ENCODE data around the gene RCVRN.
"Not testable (repeated sequence)": the region's sequence is repeated elsewhere in the genome, so short reads cannot be mapped to it uniquely, and the experiment has no call there.

The RCVRN gene

DNA sequence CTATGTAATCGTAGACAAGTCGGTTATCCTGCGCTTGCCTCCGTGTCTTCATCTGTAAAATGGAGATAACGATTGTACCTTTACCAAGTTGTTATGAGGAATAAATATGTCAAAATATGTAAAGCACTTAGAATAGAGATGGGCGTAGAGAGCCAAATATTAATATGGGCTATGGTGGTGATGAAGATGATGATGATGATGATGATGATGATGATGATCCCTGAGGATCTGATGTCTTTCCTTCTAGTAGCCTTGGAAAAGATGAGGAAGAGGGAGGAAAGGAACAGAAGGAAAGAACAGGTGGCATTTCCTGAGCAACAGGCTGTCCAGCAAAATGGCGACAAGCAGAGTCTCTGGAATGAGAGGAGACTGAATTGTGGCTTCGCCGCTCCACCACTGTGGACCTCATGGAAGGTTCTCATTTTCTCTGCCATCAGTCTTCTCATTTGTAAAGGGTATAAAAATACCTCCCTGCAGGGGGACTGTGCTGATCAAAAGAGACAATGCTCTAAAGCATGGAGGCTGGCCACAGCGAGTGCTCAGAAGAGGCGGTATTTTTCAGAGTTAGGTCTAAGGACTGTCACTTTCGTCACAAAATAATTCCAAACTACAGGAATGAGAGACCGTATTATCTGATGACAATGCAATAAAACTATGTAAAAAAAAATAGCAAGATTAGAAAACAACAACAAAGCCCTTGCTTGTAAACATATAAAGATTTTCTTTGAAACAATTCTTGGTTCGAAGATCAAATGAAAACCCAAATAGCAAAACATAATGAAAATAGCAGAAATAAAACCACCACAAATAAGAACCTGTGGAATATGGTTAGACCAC lies 17.2 kb upstream of the RCVRN start:
- H3K9me3 ChIP-seq (ENCODE audit: control insufficient read depth, insufficient read depth, low read length): no peaks in the 10 kb centered on the region
- H3K4me1 ChIP-seq (ENCODE audit: control insufficient read depth, insufficient read depth, low read length): no peaks in the 10 kb centered on the region
- no peaks in the 10 kb centered on the region for H3K27me3 ChIP-seq (ENCODE audit: control insufficient read depth, insufficient read depth, low read length)
- no peak overlapping the region for H3K27ac ChIP-seq (ENCODE audit: low read depth, low read length)
- H3K9ac ChIP-seq (ENCODE audit: low read depth, low read length): no peak overlapping the region
- no peak overlapping the region for H3K4me3 ChIP-seq (ENCODE audit: low read depth, low read length)
- H3K36me3 ChIP-seq (ENCODE audit: control insufficient read depth, insufficient read depth, low read length): no peaks in the 10 kb centered on the region

DNA sequence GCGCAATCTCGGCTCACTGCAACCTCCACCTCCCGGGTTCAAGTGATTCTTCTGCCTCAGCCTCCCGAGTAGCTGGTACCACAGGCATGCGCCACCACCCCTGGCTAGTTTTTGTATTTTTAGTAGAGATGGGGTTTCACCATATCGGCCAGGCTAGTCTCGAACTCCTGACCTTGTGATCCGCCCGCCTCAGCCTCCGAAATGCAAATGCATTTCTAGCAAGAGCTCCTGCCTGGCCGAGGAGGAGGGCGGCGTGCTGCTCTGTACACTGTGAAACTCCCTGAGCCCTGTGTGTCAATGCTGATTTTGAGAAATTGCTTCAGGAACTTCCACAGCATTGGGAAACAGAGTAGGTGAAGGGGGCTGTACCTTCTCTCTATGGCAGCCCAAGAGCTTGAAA lies 16.1 kb upstream of the RCVRN start:
- not testable (repeated sequence) for H3K4me3 ChIP-seq (ENCODE audit: low read depth, low read length); H3K4me1 ChIP-seq (ENCODE audit: control insufficient read depth, insufficient read depth, low read length); H3K27me3 ChIP-seq (ENCODE audit: control insufficient read depth, insufficient read depth, low read length); H3K9ac ChIP-seq (ENCODE audit: low read depth, low read length); H3K36me3 ChIP-seq (ENCODE audit: control insufficient read depth, insufficient read depth, low read length); H3K27ac ChIP-seq (ENCODE audit: low read depth, low read length); H3K9me3 ChIP-seq (ENCODE audit: control insufficient read depth, insufficient read depth, low read length)

DNA sequence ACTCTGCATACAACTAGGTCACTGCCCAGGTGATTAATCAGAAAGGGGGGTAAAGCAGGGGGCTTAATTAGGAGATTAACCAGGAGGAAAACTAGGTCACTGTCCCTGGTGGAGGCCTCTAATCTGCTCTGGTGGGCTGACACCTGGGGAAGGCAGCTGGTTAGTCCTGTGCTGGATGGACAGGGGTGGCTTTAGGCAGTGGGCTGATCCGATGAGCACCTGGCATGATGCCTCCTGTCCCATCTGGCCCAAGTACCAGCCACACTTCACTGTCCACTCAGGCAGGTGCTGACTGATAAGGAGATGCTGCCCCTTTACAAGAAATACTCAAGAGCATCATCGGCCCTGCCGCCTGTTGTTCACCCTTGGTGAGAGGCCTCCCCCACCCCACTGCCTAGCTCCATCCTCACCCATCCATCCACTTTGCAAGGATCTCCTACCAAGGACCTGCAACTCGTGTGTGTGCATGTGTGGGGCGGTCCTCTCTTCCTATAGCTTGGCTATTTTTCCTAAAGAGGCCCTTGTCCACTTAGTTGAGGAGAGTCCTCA lies 13.8 kb upstream of the RCVRN start:
- H3K9ac ChIP-seq (ENCODE audit: low read depth, low read length): no peak overlapping the region
- no peaks in the 10 kb centered on the region for H3K27me3 ChIP-seq (ENCODE audit: control insufficient read depth, insufficient read depth, low read length)
- no peaks in the 10 kb centered on the region for H3K9me3 ChIP-seq (ENCODE audit: control insufficient read depth, insufficient read depth, low read length)
- H3K27ac ChIP-seq (ENCODE audit: low read depth, low read length): no peak overlapping the region
- H3K36me3 ChIP-seq (ENCODE audit: control insufficient read depth, insufficient read depth, low read length): no peaks in the 10 kb centered on the region
- H3K4me3 ChIP-seq (ENCODE audit: low read depth, low read length): no peak overlapping the region
- no peaks in the 10 kb centered on the region for H3K4me1 ChIP-seq (ENCODE audit: control insufficient read depth, insufficient read depth, low read length)

DNA sequence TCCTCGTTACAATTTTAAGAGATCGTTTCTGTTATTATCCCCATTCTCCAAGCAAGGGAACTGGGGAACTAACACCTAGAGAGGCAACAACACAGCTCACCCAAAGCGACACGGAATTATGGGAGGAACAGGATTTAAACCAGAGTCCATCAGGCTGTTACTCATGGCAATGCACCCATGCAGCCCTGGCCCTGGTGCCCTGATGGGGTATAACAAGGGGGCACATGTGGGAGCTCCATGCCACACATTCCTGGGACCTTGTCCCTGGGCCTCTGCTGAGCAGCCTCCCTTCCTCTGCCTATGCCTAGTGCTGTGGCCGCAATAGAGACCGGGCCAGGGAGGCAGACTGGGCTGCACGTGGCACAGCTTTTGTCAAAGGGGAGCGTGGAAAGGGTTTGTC lies 13.3 kb upstream of the RCVRN start:
- Histone ChIP-seq H3K4me3 (ENCODE audit: low read depth, low read length) (no peak overlapping the region), H3K36me3 (ENCODE audit: control insufficient read depth, insufficient read depth, low read length) (no peaks in the 10 kb centered on the region), H3K27me3 (ENCODE audit: control insufficient read depth, insufficient read depth, low read length) (no peaks in the 10 kb centered on the region), H3K27ac (ENCODE audit: low read depth, low read length) (no peak overlapping the region), H3K4me1 (ENCODE audit: control insufficient read depth, insufficient read depth, low read length) (no peaks in the 10 kb centered on the region), H3K9ac (ENCODE audit: low read depth, low read length) (no peak overlapping the region), H3K9me3 (ENCODE audit: control insufficient read depth, insufficient read depth, low read length) (no peaks in the 10 kb centered on the region)

DNA sequence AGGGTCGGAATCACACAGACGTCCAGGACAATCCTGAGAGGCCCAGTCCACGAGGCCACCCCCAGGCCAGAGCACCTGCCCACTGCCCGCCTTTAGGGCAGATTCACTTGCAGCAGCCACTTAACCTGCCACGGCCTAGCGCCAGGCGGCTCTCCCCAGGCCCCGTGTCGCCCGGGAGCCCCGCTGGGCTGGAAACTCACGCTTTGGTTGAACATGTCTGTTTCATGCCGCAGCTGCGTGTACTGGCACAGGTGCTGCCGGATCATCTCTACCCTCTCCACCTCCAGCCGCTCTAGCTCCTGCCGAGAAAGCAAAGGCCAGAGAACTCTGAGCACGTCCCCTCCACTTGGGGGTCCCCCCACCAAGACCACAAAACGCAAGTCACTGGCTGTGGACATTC lies 12.7 kb upstream of the RCVRN start:
- no peak overlapping the region for H3K27ac ChIP-seq (ENCODE audit: low read depth, low read length)
- no peaks in the 10 kb centered on the region for H3K36me3 ChIP-seq (ENCODE audit: control insufficient read depth, insufficient read depth, low read length)
- no peaks in the 10 kb centered on the region for H3K4me1 ChIP-seq (ENCODE audit: control insufficient read depth, insufficient read depth, low read length)
- H3K4me3 ChIP-seq (ENCODE audit: low read depth, low read length): no peak overlapping the region
- H3K9ac ChIP-seq (ENCODE audit: low read depth, low read length): no peak overlapping the region
- no peaks in the 10 kb centered on the region for H3K27me3 ChIP-seq (ENCODE audit: control insufficient read depth, insufficient read depth, low read length)
- no peaks in the 10 kb centered on the region for H3K9me3 ChIP-seq (ENCODE audit: control insufficient read depth, insufficient read depth, low read length)

DNA sequence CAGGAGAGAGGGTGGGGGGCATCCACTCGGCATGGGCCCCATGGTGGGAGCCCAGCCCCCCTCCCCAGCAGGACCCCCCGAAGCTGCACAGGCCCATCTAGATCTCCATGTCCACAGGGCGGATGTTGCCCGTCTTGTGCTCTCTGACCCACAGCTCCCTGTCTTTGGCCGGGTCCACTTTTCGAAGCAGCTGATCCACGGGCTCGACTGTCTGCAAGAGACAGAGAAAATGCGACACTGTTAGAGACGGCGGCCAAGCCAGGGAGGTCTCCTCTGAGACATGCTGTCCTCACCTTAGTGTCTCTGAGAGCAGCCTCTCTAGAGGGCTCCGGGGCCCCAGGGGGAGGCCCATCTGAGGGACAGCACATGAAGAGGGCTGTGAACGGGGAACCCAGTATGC lies 12.1 kb upstream of the RCVRN start:
- H3K27me3 ChIP-seq (ENCODE audit: control insufficient read depth, insufficient read depth, low read length): no peaks in the 10 kb centered on the region
- H3K4me3 ChIP-seq (ENCODE audit: low read depth, low read length): no peak overlapping the region
- H3K9me3 ChIP-seq (ENCODE audit: control insufficient read depth, insufficient read depth, low read length): no peaks in the 10 kb centered on the region
- H3K27ac ChIP-seq (ENCODE audit: low read depth, low read length): no peak overlapping the region
- H3K36me3 ChIP-seq (ENCODE audit: control insufficient read depth, insufficient read depth, low read length): no peaks in the 10 kb centered on the region
- H3K4me1 ChIP-seq (ENCODE audit: control insufficient read depth, insufficient read depth, low read length): no peaks in the 10 kb centered on the region
- H3K9ac ChIP-seq (ENCODE audit: low read depth, low read length): no peak overlapping the region

DNA sequence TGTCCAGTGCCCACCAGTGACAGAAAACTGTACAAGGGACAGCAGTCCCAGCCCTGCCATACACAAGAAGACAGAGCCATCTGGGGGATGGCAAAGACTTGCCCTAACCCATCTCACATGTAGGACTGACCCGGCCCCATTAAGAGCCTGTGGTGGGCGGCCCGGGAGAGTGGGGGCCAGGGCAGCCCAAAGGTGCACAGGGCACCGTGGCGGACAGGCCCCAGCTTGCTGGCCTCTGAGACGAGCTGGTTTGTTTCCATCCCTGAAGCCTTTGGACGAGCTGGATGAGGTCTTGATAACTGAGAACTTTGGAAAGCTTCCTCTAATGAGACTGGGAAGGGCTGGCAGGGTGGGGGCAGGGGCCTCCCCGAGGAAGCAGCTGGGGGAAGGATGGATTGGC lies 11.0 kb upstream of the RCVRN start:
- no peak overlapping the region for H3K27ac ChIP-seq (ENCODE audit: low read depth, low read length)
- H3K27me3 ChIP-seq (ENCODE audit: control insufficient read depth, insufficient read depth, low read length): no peaks in the 10 kb centered on the region
- no peaks in the 10 kb centered on the region for H3K9me3 ChIP-seq (ENCODE audit: control insufficient read depth, insufficient read depth, low read length)
- no peaks in the 10 kb centered on the region for H3K36me3 ChIP-seq (ENCODE audit: control insufficient read depth, insufficient read depth, low read length)
- H3K4me1 ChIP-seq (ENCODE audit: control insufficient read depth, insufficient read depth, low read length): no peaks in the 10 kb centered on the region
- no peak overlapping the region for H3K4me3 ChIP-seq (ENCODE audit: low read depth, low read length)
- H3K9ac ChIP-seq (ENCODE audit: low read depth, low read length): no peak overlapping the region

DNA sequence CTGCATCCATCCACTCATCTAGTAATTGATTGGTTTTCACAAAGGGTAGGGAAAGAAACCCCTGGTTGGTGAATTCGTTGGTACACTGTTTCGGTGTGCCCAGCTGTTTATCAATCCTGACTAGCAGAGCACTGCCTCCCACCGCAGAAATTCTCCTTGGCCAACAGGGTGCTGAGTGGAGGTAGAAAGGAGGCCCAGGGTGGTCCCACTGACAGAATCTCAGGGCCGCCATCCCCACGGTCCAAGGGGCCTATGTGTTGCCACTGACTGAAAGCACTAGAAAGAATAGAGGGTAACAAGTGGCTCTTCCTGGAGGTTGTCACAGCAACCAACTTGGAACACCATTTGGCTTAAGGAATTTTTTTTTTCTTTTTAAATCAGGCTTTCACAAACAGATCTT lies 8.4 kb upstream of the RCVRN start:
- no peak overlapping the region for H3K27ac ChIP-seq (ENCODE audit: low read depth, low read length)
- H3K36me3 ChIP-seq (ENCODE audit: control insufficient read depth, insufficient read depth, low read length): no peaks in the 10 kb centered on the region
- no peaks in the 10 kb centered on the region for H3K4me1 ChIP-seq (ENCODE audit: control insufficient read depth, insufficient read depth, low read length)

DNA sequence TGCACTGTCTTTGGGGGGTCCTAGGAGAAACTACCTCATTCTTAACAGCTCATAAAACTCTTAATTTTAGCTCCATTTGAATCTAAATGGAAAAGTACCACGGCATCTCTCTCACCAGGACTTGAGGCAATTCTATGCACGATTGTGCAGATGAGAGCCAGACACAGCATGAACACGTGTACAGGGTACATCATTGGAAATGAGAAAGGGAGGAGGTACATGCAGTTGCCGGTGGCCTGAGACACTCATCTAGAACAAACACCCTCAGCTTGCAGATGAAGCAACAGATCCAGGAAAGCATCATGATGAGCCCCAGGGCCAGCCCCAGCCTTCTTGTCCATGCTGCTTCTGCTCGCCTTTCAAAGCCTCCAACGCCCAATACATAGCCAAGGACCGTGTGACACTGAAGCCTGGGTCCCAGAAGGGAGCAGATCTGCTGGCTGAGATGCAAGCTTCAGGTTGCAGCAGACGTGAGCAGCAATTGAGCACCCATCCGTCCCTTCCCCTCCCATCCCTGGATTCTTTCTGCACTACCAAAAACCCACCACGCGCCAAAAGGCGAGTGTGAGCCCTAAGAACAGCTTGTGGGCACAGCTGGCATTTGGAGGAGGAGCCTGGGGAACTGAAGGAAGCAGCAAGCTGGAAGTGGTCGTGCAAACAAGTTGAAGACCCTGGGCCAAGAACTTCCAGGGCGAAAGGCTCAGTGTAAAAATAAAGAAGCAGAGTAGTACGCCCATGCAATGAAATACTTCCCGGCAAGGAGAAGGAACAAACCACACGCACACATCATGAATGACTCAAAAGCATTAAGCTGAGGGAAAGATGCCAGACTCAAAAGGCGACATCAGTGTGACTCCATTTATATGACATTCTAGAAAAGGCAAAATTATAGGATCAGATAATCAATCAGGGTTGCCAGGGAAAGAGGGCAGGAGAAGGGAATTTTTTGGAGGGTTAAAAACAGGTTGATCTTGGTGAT lies 7.3 kb upstream of the RCVRN start:
- Histone ChIP-seq H3K36me3 (ENCODE audit: control insufficient read depth, insufficient read depth, low read length) (no peaks in the 10 kb centered on the region), H3K4me1 (ENCODE audit: control insufficient read depth, insufficient read depth, low read length) (no peaks in the 10 kb centered on the region; the same call in 1 of the 2 replicates), H3K27ac (ENCODE audit: low read depth, low read length) (no peak overlapping the region), H3K4me3 (ENCODE audit: low read depth, low read length) (no peak overlapping the region), H3K9me3 (ENCODE audit: control insufficient read depth, insufficient read depth, low read length) (no peaks in the 10 kb centered on the region), H3K9ac (ENCODE audit: low read depth, low read length) (no peak overlapping the region), H3K27me3 (ENCODE audit: control insufficient read depth, insufficient read depth, low read length) (no peaks in the 10 kb centered on the region)

More for the DNA sequence above, 8.4 kb upstream of the RCVRN start:
- H3K27me3 ChIP-seq (ENCODE audit: control insufficient read depth, insufficient read depth, low read length): no peaks in the 10 kb centered on the region
- H3K9me3 ChIP-seq (ENCODE audit: control insufficient read depth, insufficient read depth, low read length): no peaks in the 10 kb centered on the region
- H3K4me3 ChIP-seq (ENCODE audit: low read depth, low read length): no peak overlapping the region
- no peak overlapping the region for H3K9ac ChIP-seq (ENCODE audit: low read depth, low read length)

DNA sequence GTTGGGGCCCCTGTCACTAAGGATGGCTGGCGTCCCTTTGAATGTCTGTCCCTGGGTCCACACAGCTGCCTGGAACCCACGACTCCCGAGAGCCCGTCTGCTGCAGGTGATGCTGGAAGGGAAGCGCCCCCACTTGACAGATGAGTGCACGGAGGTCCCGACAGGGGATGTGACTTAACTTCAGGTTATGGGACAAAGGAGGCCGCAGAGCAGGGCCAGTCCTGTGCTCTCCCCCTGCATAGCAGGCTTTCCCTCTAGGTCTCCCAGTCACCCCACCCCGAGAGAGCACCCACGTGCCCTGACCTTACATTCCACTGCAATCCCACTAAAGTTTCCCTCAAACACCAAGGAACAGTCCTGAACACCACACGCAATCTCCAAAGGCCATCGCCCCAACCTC lies 6.0 kb upstream of the RCVRN start:
- no peak overlapping the region for H3K4me3 ChIP-seq (ENCODE audit: low read depth, low read length)

DNA sequence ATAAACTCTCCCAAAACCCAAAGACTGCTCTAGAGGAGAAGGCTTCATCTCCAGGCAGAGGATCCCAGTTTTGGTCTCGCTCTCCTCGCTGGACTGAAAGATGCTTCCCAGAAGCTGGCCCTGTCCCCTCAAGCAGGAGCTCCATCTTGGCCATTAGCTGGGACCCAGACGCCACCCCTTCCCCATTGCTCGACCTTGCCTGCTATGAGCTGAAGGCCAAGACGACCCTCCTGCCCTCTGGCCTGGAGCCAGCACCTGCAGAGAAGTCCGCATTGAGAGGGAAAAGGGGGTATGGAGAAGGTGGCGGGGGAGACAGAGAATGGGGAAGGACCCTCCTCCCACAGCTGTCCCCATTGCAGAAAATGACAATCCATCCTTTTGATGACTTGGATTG lies 3.6 kb upstream of the RCVRN start:
- Histone ChIP-seq H3K9ac (ENCODE audit: low read depth, low read length) (no peak overlapping the region), H3K36me3 (ENCODE audit: control insufficient read depth, insufficient read depth, low read length) (no peaks in the 10 kb centered on the region), H3K4me1 (ENCODE audit: control insufficient read depth, insufficient read depth, low read length) (no peaks in the 10 kb centered on the region; the same call in 1 of the 2 replicates), H3K27ac (ENCODE audit: low read depth, low read length) (no peak overlapping the region), H3K9me3 (ENCODE audit: control insufficient read depth, insufficient read depth, low read length) (no peaks in the 10 kb centered on the region), H3K4me3 (ENCODE audit: low read depth, low read length) (no peak overlapping the region), H3K27me3 (ENCODE audit: control insufficient read depth, insufficient read depth, low read length) (no peaks in the 10 kb centered on the region)

More for the DNA sequence above, 6.0 kb upstream of the RCVRN start:
- Histone ChIP-seq H3K9ac (ENCODE audit: low read depth, low read length) (no peak overlapping the region), H3K9me3 (ENCODE audit: control insufficient read depth, insufficient read depth, low read length) (no peaks in the 10 kb centered on the region), H3K27me3 (ENCODE audit: control insufficient read depth, insufficient read depth, low read length) (no peaks in the 10 kb centered on the region), H3K36me3 (ENCODE audit: control insufficient read depth, insufficient read depth, low read length) (no peaks in the 10 kb centered on the region), H3K27ac (ENCODE audit: low read depth, low read length) (no peak overlapping the region), H3K4me1 (ENCODE audit: control insufficient read depth, insufficient read depth, low read length) (no peaks in the 10 kb centered on the region; the same call in 1 of the 2 replicates)

Measured in HUES48 (cell line).